Stimulated activated CD8-positive, alpha-beta memory T cell treated with anti-CD3 and anti-CD28 coated beads, Interleukin-15, amount 100 ng/mL, for 24 hours (primary cell): Measurements from ENCODE around the gene TMC6.
A peak's percentile ranks its signal among the peaks of the same experiment; 100 is the strongest.
"Not testable (repeated sequence)": the region's sequence is repeated elsewhere in the genome, so short reads cannot be mapped to it uniquely, and the experiment has no call there.

Experiments used
- DNase-seq: peaks from one replicate; pipeline ENCODE4 v3.0.0-alpha.2; 2020; ENCODE audit warnings: low read depth

Gene TMC6

GRCh38 chr17:78128551-78129350 is at the start of gene TMC6:
TMC6 (minus strand) TSS chr17:78128755; CDS start chr17:78126832, 1,923 bp downstream.
- no peak for DNase-seq

- DNase-seq = peak; percentile 53
These were observed 48.0 kb upstream of the TMC6 start for GRCh38 chr17:78176548-78177025.

- no peak for DNase-seq
These were observed 47.1 kb upstream of the TMC6 start for GRCh38 chr17:78175643-78175981.

- DNase-seq = no peak
These were observed 46.5 kb upstream of the TMC6 start for GRCh38 chr17:78174870-78175642.

- no peak for DNase-seq
These were observed 45.9 kb upstream of the TMC6 start for GRCh38 chr17:78174346-78174869.

- no peak for DNase-seq
These were observed 44.7 kb upstream of the TMC6 start for GRCh38 chr17:78173097-78173715.

- DNase-seq = no peak
These were observed 43.9 kb upstream of the TMC6 start for GRCh38 chr17:78172249-78173051.

- DNase-seq = not testable (repeated sequence)
These were observed 43.2 kb upstream of the TMC6 start for GRCh38 chr17:78171591-78172248.

- no peak for DNase-seq
These were observed 42.4 kb upstream of the TMC6 start for GRCh38 chr17:78170692-78171590.

GRCh38 chr17:78168903-78169793 is 40.6 kb upstream of the TMC6 start:
- DNase-seq = no peak

GRCh38 chr17:78168242-78168902 is 39.8 kb upstream of the TMC6 start, which contains the start of gene SYNGR2:
SYNGR2 (plus strand) TSS chr17:78168581; CDS start chr17:78168617, 36 bp downstream.
- peak; percentile 75 for DNase-seq

- DNase-seq = no peak
These were observed 37.9 kb upstream of the TMC6 start for GRCh38 chr17:78166416-78166815.

- DNase-seq = no peak
These were observed 36.4 kb upstream of the TMC6 start for GRCh38 chr17:78164748-78165607.

- DNase-seq = no peak
These were observed 35.6 kb upstream of the TMC6 start for GRCh38 chr17:78163881-78164747.

GRCh38 chr17:78159575-78160158 is 31.1 kb upstream of the TMC6 start:
- DNase-seq = no peak
